Epithelial cell of proximal tubule (primary cell): ENCODE data around the gene MPI. TPM values are rescaled to one million over a fixed set of nuclear protein-coding genes. Genes with fewer than 3 reads are reported as not detected.
A peak's percentile ranks its signal among the peaks of the same experiment; 100 is the strongest.

Experiments used
- DNase-seq: peaks from one replicate; pipeline ENCODE4 v3.0.0-alpha.2; 2011; ENCODE audit warnings: low read depth
- H3K4me3 ChIP-seq: 2 replicates; pipeline ENCODE4 v1.5.1; 2011; ENCODE audit warnings: low read depth, mild to moderate bottlenecking, low read length
- CTCF ChIP-seq: conservative IDR thresholded peaks from 2 replicates; pipeline ENCODE4 v1.5.1; 2012; ENCODE audit warnings: low read depth, mild to moderate bottlenecking, low read length
- total RNA-seq: library from RNA; depleted of rRNA; stranded (reverse); fragments of >200 nt; gene quantifications from 2 replicates; pipeline ENCODE4 v1.2.3, GENCODE V29; 2015

Gene MPI
- total RNA-seq, 1 donor from 2014 or later = 64.2 TPM

DNA sequence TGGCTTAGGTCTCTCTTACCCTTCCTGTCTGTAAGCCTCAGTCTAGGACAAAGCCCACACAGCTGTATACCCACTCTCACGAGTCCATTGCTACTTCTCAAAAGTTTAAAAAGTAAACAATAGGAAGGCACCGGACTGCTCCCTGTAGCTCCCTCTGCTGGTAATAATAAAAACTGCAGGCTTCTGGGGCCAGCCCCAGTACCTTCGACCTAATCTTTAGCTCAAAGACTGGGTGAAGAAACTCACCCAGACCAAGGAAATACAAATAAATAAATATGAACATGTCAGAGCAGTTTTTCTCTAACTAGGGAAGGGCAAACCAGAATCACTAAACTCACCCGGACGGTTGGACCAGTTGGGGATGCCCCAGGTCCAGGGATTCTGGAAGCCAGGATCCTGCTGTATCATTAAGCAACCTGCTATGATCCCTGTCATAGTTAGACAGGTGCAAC lies 11.8 kb downstream of the MPI start:
- TF ChIP-seq CTCF = peak; percentile 85
- no peak overlapping the region for H3K4me3 ChIP-seq
- no peak for DNase-seq

- no peak for TF ChIP-seq CTCF
- DNase-seq = no peak
- H3K4me3 ChIP-seq = no peak overlapping the region
Observed at GRCh38 chr15:74902295-74903075, 12.6 kb downstream of the MPI start.

DNA sequence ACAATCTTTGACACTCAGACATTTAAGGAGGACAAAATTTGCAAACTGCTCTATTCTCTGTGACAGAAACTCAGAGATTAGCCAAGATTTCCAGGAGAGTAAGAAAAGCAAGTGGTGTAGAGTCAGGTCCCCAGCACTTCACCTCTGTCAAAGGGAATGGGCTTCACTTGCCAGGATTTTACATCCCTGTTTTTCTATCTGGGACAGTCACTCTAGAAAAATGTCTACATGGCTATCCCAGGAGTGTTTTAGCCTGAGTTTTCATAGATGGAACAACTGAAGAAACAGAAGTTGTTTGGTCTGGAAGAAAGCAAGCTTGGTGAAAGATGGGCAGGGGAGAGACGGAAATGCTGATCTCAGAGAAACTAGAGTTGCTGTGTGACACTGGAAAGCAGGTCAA lies 13.8 kb downstream of the MPI start:
- H3K4me3 ChIP-seq = no peak overlapping the region
- no peak for DNase-seq
- no peak for TF ChIP-seq CTCF

DNA sequence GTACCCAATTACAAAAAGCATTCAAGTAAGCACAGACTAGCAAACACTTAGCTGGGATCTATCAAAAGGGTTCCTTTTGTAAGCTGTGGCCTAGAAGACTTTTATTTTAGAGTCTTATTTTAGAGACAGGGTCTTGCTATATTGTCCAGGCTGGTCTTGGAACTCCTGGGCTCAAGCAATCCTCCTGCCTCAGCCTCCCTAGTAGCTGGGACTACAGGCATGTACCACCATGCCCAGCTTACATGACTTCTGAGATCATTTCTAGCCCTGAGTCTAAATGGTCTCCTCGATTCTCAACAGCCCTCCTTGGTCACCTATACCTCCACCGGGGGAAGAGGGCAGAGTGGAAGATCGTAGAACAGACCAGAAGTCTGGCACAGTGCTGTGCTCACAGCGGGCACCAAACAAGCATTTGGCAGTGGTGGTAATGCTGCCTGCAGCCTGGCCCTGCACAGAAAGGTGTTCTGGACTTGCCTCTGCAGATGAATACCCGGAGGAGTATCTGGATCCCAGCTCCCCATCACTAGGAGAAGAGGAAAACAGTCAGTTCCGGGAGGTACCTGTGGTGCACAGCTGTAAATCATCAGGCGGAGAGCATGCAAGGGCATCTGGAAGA lies 14.5 kb downstream of the MPI start:
- H3K4me3 ChIP-seq = no peak overlapping the region
- TF ChIP-seq CTCF = no peak
- no peak for DNase-seq

- H3K4me3 ChIP-seq = peak overlapping the region; percentile 88
- no peak for TF ChIP-seq CTCF
- no peak for DNase-seq
Observed at GRCh38 chr15:74906067-74906449, 16.2 kb downstream of the MPI start.

GRCh38 chr15:74906450-74907162 lies 16.8 kb downstream of the MPI start, which contains the start of gene FAM219B:
TSS of gene FAM219B (minus strand) at chr15:74906851. CDS start at chr15:74906800, 51 bp downstream.
- DNase-seq = no peak
- H3K4me3 ChIP-seq = peak within 1 kb of the TSS; percentile 88
- no peak for TF ChIP-seq CTCF
